SU-DHL-6 (cell line): Measurements from ENCODE around the gene RND1.

ENCODE experiments used
- H2AFZ ChIP-seq: fragments of 200-600 bp; sonication (generic); 2 replicates; pipeline ENCODE4 v1.6.1; 2014; ENCODE audit warnings: low read depth, mild to moderate bottlenecking, moderate library complexity, mixed read lengths, antibody characterized with exemption, low read length; ENCODE audit not compliant: severe bottlenecking
- H3F3A ChIP-seq: fragments of 200-600 bp; shearing (Covaris generic); 2 replicates; pipeline ENCODE4 v1.6.0; 2016; ENCODE audit warnings: antibody characterized with exemption, mild to moderate bottlenecking; ENCODE audit not compliant: insufficient read depth
- H3K27ac ChIP-seq: fragments of 200-600 bp; sonication (generic); 2 replicates; pipeline ENCODE4 v1.5.1; 2016; ENCODE audit warnings: low read depth, mild to moderate bottlenecking, low read length, moderate library complexity, mixed read lengths
- H3K27me3 ChIP-seq: fragments of 200-600 bp; sonication (generic), shearing (Covaris generic); 2 replicates; pipeline ENCODE4 v1.6.0; 2014; ENCODE audit warnings: mild to moderate bottlenecking, low read length
- H3K36me3 ChIP-seq: fragments of 200-600 bp; sonication (generic); 2 replicates; pipeline ENCODE4 v1.6.1; 2014; ENCODE audit warnings: mild to moderate bottlenecking, low read length, mixed read lengths
- H3K4me2 ChIP-seq: fragments of 300-600, 200-600 bp; shearing (Covaris generic), sonication (generic); 2 replicates; pipeline ENCODE4 v1.6.0; 2014; ENCODE audit warnings: low read length, low read depth, mild to moderate bottlenecking; ENCODE audit not compliant: poor library complexity, severe bottlenecking
- H3K4me3 ChIP-seq: fragments of 200-600 bp; sonication (generic); 2 replicates; pipeline ENCODE4 v1.5.1; 2014; ENCODE audit warnings: antibody characterized with exemption, low read length, mild to moderate bottlenecking, mixed read lengths; ENCODE audit not compliant: insufficient read depth, poor library complexity, severe bottlenecking
- H3K79me2 ChIP-seq: fragments of 200-600 bp; sonication (generic); 2 replicates; pipeline ENCODE4 v1.6.1; 2014; ENCODE audit warnings: mild to moderate bottlenecking, low read length, moderate library complexity; ENCODE audit not compliant: insufficient read depth
- H3K9ac ChIP-seq: fragments of 200-600 bp; sonication (generic); 2 replicates; pipeline ENCODE4 v1.7.0; 2014; ENCODE audit warnings: mild to moderate bottlenecking, low read length
- H3K9me2 ChIP-seq: fragments of 200-600 bp; sonication (generic); replicated peaks from 2 replicates; pipeline ENCODE4 v1.6.1; 2014; ENCODE audit warnings: low read length; ENCODE audit not compliant: insufficient read depth
- H3K9me3 ChIP-seq: fragments of 200-600 bp; sonication (generic); 2 replicates; pipeline ENCODE4 v1.6.1; 2014; ENCODE audit warnings: low read length, mixed read lengths; ENCODE audit not compliant: insufficient read depth
- H4K20me1 ChIP-seq: fragments of 200-600 bp; sonication (generic); 2 replicates; pipeline ENCODE4 v1.6.1; 2014; ENCODE audit warnings: low read depth, mild to moderate bottlenecking, antibody characterized with exemption, low read length, moderate library complexity, mixed read lengths
- EZH2phosphoT487 ChIP-seq: fragments of 200-600 bp; sonication (generic), shearing (Covaris generic); conservative IDR thresholded peaks from 2 replicates; pipeline ENCODE4 v1.6.1; 2018; ENCODE audit warnings: mild to moderate bottlenecking, antibody characterized with exemption, low read length, moderate library complexity, mixed read lengths
- TF ChIP-seq, protein P1 (sequence below): fragments of 200-600 bp; sonication (generic); IDR thresholded peaks from one replicate; pipeline ENCODE4 v1.5.1; 2017; ENCODE audit warnings: antibody characterized with exemption, mild to moderate bottlenecking, low read length, moderate library complexity; ENCODE audit not compliant: insufficient read depth, poor library complexity, severe bottlenecking

The RND1 gene

DNA sequence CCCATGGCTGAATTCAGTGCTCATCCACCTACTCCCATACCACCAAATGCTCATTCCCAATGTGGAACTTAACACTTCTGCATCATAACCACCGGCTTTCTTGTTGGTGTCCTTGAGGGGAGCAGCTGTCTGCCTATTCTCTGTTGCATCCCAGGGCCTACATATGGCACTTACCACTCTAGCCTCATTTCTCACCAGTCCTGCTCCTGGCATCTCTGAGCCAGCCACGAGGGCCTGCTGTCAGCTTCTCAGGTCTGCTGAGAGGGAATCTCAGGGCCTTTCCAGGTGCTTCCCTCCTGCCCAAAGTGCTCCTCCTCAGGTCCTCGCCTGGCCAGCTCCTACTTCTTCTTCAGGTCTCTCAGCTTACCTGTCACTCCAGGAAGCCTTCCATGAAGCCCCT is 24.0 kb upstream of the RND1 start:
- TF ChIP-seq EZH2phosphoT487: no peak
- TF ChIP-seq, protein P1, sequence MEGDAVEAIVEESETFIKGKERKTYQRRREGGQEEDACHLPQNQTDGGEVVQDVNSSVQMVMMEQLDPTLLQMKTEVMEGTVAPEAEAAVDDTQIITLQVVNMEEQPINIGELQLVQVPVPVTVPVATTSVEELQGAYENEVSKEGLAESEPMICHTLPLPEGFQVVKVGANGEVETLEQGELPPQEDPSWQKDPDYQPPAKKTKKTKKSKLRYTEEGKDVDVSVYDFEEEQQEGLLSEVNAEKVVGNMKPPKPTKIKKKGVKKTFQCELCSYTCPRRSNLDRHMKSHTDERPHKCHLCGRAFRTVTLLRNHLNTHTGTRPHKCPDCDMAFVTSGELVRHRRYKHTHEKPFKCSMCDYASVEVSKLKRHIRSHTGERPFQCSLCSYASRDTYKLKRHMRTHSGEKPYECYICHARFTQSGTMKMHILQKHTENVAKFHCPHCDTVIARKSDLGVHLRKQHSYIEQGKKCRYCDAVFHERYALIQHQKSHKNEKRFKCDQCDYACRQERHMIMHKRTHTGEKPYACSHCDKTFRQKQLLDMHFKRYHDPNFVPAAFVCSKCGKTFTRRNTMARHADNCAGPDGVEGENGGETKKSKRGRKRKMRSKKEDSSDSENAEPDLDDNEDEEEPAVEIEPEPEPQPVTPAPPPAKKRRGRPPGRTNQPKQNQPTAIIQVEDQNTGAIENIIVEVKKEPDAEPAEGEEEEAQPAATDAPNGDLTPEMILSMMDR: no peak
- Histone ChIP-seq H3K36me3 (no peaks in the 10 kb centered on the region), H3K27ac (no peak overlapping the region), H3K4me2 (no peak overlapping the region), H3K4me3 (no peak overlapping the region), H3K27me3 (no peaks in the 10 kb centered on the region), H3F3A (no peaks in the 10 kb centered on the region), H2AFZ (no peak overlapping the region), H4K20me1 (no peaks in the 10 kb centered on the region), H3K9me2 (no peaks in the 10 kb centered on the region), H3K9me3 (no peaks in the 10 kb centered on the region), H3K79me2 (no peaks in the 10 kb centered on the region), H3K9ac (no peak overlapping the region)

DNA sequence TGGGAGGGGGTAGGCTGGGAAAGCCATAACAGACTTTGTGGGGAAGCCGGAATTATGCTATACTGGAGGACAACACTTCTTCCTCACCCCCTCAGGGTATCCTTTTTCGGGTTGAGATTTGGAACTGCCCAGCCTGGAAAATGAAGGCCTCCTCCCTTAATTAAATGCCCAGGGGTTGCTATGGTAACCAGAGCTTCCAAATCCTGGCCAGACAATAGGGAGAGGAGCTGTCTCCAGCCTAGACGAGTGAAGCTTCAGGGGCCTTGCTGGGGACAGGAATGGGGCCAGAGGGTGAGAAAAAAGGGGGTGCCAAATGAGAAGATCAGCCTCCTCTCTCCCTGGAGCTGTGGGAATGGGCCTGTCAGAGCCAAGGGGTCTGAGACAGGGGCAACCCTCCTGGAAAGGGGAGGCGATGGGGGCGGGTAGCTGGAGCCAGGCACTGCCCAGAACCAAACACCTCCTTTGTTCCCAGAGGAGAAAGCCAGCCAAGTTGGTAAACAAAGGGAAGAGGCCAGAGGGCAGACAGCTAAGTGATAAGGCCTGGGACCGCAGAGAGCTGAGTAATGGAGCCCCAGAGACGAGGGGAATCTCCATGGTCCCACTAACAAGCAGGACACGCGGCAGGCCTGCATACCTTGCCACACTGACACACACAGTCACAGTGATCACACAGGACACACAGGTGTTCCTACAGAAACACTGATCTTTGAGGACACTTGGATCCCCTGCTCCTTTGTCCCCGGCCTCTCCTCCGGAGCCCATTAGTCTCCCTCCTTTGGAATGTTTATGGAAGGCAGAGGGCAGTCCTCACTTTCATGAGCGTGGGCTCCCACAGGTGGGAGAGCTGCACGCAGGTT is 17.9 kb upstream of the RND1 start:
- Histone ChIP-seq H3K9ac (no peak overlapping the region), H3K36me3 (no peaks in the 10 kb centered on the region), H3F3A (no peaks in the 10 kb centered on the region), H3K79me2 (no peaks in the 10 kb centered on the region), H3K9me3 (no peaks in the 10 kb centered on the region), H3K9me2 (no peaks in the 10 kb centered on the region), H3K4me3 (no peak overlapping the region), H4K20me1 (no peaks in the 10 kb centered on the region), H3K27me3 (no peaks in the 10 kb centered on the region), H2AFZ (no peak overlapping the region), H3K4me2 (no peak overlapping the region), H3K27ac (no peak overlapping the region)
- TF ChIP-seq EZH2phosphoT487: no peak
- TF ChIP-seq, protein P1: no peak

DNA sequence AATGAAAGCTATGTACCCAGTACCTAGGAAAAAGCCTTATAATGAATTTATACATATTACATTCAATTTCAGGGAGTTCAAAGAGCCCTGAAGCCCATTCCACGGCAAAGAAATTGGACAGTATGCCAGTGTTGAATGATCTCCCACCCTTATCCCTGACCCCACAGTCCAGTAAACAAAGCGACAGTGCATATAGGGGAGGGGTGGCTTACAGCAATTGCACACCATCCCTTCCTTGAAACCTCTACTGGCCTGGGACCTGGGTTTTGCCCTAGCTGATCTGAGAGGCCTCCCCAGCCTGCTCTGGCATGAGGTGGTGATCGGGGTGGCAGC is 17.3 kb upstream of the RND1 start:
- Histone ChIP-seq H2AFZ (no peak overlapping the region), H3K9ac (no peak overlapping the region)
- TF ChIP-seq, protein P1: no peak
- TF ChIP-seq EZH2phosphoT487: no peak

More for the DNA sequence above, 17.3 kb upstream of the RND1 start:
- no peaks in the 10 kb centered on the region for H3K9me3 ChIP-seq
- H3K4me2 ChIP-seq: no peak overlapping the region
- no peak overlapping the region for H3K4me3 ChIP-seq
- H3F3A ChIP-seq: no peaks in the 10 kb centered on the region
- H3K27ac ChIP-seq: no peak overlapping the region
- no peaks in the 10 kb centered on the region for H3K9me2 ChIP-seq
- no peaks in the 10 kb centered on the region for H3K36me3 ChIP-seq
- no peaks in the 10 kb centered on the region for H3K79me2 ChIP-seq
- H4K20me1 ChIP-seq: no peaks in the 10 kb centered on the region
- no peaks in the 10 kb centered on the region for H3K27me3 ChIP-seq
